Measurements from ENCODE around the gene FGFBP3. TPM values are rescaled to one million over a fixed set of nuclear protein-coding genes. Genes with fewer than 3 reads are reported as not detected.
"Not testable (repeated sequence)": the region's sequence is repeated elsewhere in the genome, so short reads cannot be mapped to it uniquely, and the experiment has no call there.

FGFBP3 gene
- total and polyA plus RNA-seq, 2 donors (not counting 3 experiments of a cell fraction or from before 2014, with no cell fraction given) = 0.11 to 0.38 TPM

DNA sequence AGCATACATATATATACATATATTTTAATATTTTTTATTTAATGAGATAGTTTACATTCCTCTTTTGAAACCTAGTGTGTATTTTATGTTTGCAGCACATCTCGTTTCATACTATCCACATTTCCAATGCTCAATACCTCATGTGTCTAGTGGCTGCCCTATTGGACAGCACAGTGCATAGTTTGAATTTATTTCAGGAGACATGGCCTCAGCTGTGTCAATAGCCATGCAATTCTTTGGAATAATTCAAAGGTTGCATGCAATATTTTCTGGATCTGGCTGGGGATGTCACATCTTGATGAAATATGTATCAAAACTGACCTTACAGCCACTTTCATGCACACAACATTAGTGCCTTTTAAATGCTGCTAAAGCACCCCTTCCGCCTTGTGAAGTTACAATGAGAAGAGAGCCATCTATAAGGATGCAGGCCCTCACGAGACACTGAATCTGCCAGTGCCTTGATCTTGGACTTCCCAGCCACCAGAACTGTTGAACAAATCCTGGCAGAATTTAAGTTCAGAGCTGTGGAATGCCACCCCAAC, 13.0 kb downstream of the FGFBP3 start:
- TF ChIP-seq, protein P1, sequence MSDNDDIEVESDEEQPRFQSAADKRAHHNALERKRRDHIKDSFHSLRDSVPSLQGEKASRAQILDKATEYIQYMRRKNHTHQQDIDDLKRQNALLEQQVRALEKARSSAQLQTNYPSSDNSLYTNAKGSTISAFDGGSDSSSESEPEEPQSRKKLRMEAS (IDR thresholded peaks at IDR 0.05; ENCODE audit: insufficient read depth, insufficient read length) = no peak
- TF ChIP-seq EZH2 (IDR thresholded peaks at IDR 0.05; ENCODE audit: borderline replicate concordance, low read depth, low read length, severe bottlenecking) = no peak
- no peak for TF ChIP-seq JUN (IDR thresholded peaks at IDR 0.05; ENCODE audit: borderline replicate concordance, insufficient read depth, insufficient read length, low read depth)
- no peak for TF ChIP-seq POLR2AphosphoS5 (IDR thresholded peaks at IDR 0.05; ENCODE audit: insufficient read depth, low read depth, low read length)
- TF ChIP-seq GATA2 (IDR thresholded peaks at IDR 0.05; ENCODE audit: insufficient read depth, insufficient read length, low read depth, low read length) = no peak
- no peak for TF ChIP-seq FOS (IDR thresholded peaks at IDR 0.05; ENCODE audit: borderline replicate concordance, insufficient read depth, low read length)
- TF ChIP-seq, protein P2, sequence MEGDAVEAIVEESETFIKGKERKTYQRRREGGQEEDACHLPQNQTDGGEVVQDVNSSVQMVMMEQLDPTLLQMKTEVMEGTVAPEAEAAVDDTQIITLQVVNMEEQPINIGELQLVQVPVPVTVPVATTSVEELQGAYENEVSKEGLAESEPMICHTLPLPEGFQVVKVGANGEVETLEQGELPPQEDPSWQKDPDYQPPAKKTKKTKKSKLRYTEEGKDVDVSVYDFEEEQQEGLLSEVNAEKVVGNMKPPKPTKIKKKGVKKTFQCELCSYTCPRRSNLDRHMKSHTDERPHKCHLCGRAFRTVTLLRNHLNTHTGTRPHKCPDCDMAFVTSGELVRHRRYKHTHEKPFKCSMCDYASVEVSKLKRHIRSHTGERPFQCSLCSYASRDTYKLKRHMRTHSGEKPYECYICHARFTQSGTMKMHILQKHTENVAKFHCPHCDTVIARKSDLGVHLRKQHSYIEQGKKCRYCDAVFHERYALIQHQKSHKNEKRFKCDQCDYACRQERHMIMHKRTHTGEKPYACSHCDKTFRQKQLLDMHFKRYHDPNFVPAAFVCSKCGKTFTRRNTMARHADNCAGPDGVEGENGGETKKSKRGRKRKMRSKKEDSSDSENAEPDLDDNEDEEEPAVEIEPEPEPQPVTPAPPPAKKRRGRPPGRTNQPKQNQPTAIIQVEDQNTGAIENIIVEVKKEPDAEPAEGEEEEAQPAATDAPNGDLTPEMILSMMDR (IDR thresholded peaks at IDR 0.05; ENCODE audit: extremely low read depth in 1 of 2, insufficient read depth in 1 of 2, low read depth in 1 of 2, low read length in 2 of 2) = no peak
- no peak for TF ChIP-seq POLR2A (IDR thresholded peaks at IDR 0.05; ENCODE audit: low read depth, low read length)
- TF ChIP-seq MYC (IDR thresholded peaks at IDR 0.05; ENCODE audit: low read depth, low read length) = no peak
- Histone ChIP-seq H3K4me1 (ENCODE audit: control insufficient read depth, extremely low read depth, insufficient read depth, low read length) (peaks cover 8% of the 10 kb centered on the region), H3K36me3 (ENCODE audit: control insufficient read depth in 2 of 2, extremely low read depth in 1 of 2, insufficient read depth in 2 of 2, low read length in 2 of 2) (no peaks in the 10 kb centered on the region), H3K4me2 (ENCODE audit: insufficient read depth, low read length) (no peak overlapping the region), H3K79me2 (ENCODE audit: control insufficient read depth, insufficient read depth, low read length) (no peaks in the 10 kb centered on the region), H3K4me3 (replicated peaks in 1 of 3; ENCODE audit: insufficient read depth in 1 of 3, low read depth in 1 of 3, low read length in 3 of 3) (no peak overlapping the region), H2AFZ (ENCODE audit: low read depth, low read length) (no peak overlapping the region), H3K27me3 (ENCODE audit: control insufficient read depth in 2 of 2, insufficient read depth in 2 of 2, low read length in 2 of 2) (no peaks in the 10 kb centered on the region), H4K20me1 (replicated peaks; ENCODE audit: control insufficient read depth, extremely low read depth, insufficient read depth, low read length) (no peaks in the 10 kb centered on the region), H3K27ac (ENCODE audit: insufficient read depth, low read depth, low read length) (no peak overlapping the region), H3K9ac (replicated peaks; ENCODE audit: extremely low read depth, insufficient read depth, low read length) (no peak overlapping the region), H3K9me1 (replicated peaks; ENCODE audit: control insufficient read depth, extremely low read depth, insufficient read depth, low read length) (no peaks in the 10 kb centered on the region), H3K9me3 (replicated peaks; ENCODE audit: control insufficient read depth, insufficient read depth, low read length) (no peaks in the 10 kb centered on the region)
- no TSS peak for BruUV-seq (replicated peaks)
- dilution Hi-C loops (cut with MboI; ENCODE audit: extremely low pct_ligation_motif_present, low sequenced_read_pairs) (no loop called here), intact Hi-C loops (cut with micrococcal nuclease) (no loop called here)
- DNase-seq (ENCODE audit: low read depth, low spot score) (no peak), FAIRE-seq (no peak)
- POLR2A ChIA-PET = interaction anchor here (0.6 kb wide), 1 partner anchor 13 kb away, joined by 3 read pairs; no protein-coding TSS in a partner anchor
- CTCF ChIA-PET = no interaction called here

DNA sequence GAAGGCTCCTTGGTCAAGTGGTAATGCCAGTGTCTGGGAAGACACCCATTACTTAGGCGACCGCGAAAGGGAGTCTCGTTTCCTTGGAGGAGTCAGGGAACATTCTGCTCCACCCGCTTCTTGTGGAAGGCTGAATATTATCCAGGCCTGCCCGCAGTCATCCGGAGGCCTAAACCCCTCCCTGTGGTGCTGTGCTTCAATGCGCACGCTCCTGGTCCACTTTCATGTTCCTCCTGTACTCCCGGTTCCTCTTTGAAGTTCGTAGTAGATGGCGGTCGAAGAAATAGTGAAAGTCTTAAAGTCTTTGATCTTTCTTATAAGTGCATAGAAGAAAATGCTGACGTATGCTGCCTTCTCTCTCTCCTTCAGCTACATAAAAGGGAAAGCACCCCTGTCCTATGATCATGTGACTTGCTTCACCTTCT, 15.0 kb downstream of the FGFBP3 start:
- CTCF ChIA-PET; DNase-seq (ENCODE audit: low read depth, low spot score); H3K4me2 ChIP-seq (ENCODE audit: insufficient read depth, low read length); H3K79me2 ChIP-seq (ENCODE audit: control insufficient read depth, insufficient read depth, low read length); BruUV-seq (replicated peaks); H3K36me3 ChIP-seq (ENCODE audit: control insufficient read depth in 2 of 2, extremely low read depth in 1 of 2, insufficient read depth in 2 of 2, low read length in 2 of 2); H3K9me1 ChIP-seq (replicated peaks; ENCODE audit: control insufficient read depth, extremely low read depth, insufficient read depth, low read length); H3K4me1 ChIP-seq (ENCODE audit: control insufficient read depth, extremely low read depth, insufficient read depth, low read length); H3K9me3 ChIP-seq (replicated peaks; ENCODE audit: control insufficient read depth, insufficient read depth, low read length); H3K27me3 ChIP-seq (ENCODE audit: control insufficient read depth in 2 of 2, insufficient read depth in 2 of 2, low read length in 2 of 2); POLR2A ChIA-PET; H3K4me3 ChIP-seq (replicated peaks in 1 of 3; ENCODE audit: insufficient read depth in 1 of 3, low read depth in 1 of 3, low read length in 3 of 3); H2AFZ ChIP-seq (ENCODE audit: low read depth, low read length); FAIRE-seq; H3K27ac ChIP-seq (ENCODE audit: insufficient read depth, low read depth, low read length); H4K20me1 ChIP-seq (replicated peaks; ENCODE audit: control insufficient read depth, extremely low read depth, insufficient read depth, low read length); intact Hi-C loops (cut with micrococcal nuclease); dilution Hi-C loops (cut with MboI; ENCODE audit: extremely low pct_ligation_motif_present, low sequenced_read_pairs); H3K9ac ChIP-seq (replicated peaks; ENCODE audit: extremely low read depth, insufficient read depth, low read length): not testable (repeated sequence)

Data from endothelial cell of umbilical vein (primary cell).